ENCODE data around the gene USP48. TPM values are rescaled to one million over a fixed set of nuclear protein-coding genes. Genes with fewer than 3 reads are reported as not detected.
A peak's percentile ranks its signal among the peaks of the same experiment; 100 is the strongest.

USP48 gene
- total RNA-seq, 1 experiment from 2014 or later: 84.8 TPM

DNA sequence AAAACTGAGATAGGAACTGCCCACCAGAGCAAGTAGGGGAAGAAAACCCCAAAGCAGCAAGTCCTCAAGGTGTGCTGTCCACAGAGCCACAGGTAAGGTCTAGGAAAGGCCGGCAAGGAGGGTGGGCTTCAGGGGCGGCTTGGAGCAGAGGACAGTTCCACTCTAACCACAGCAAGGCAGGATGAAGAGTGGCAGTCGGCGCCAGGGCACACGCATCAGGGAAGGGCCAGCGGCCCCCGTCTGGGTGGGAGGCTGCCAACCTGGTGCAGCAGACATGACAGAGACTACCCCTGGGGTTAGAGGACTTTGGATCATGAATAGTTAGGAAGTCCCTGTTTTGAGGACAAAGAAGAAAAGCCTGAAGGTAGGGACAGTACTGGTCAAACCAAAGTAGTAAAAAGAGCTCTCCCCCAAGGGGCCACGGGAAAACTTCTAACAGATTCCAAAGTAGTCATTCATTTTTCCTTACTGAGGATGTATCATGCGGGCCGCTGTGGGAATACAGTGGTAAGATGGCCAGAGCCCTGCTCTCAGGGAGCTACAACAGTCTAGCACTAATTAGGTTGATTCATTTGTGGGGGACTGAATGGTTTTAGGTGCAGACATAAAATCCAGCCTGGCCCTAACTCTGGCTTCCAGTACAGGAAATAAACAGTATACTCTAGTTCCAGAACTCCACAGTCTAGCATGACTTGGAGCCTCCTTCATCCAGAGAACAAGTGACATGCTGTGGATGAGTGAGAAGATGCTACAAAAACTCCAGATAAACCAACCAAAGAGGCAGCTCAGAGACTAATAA lies 110.3 kb downstream of the USP48 start:
- Histone ChIP-seq H3K79me1 (ENCODE audit: insufficient read depth, low read depth, low read length, poor library complexity, severe bottlenecking) (no peaks in the 10 kb centered on the region), H3K4ac (ENCODE audit: low read depth, low read length) (no peak overlapping the region), H2BK5ac (ENCODE audit: insufficient read length, low read length) (no peak overlapping the region), H4K8ac (replicated peaks; ENCODE audit: insufficient read length, low read depth, low read length) (no peak overlapping the region), H2BK15ac (ENCODE audit: low read depth, low read length) (no peak overlapping the region), H3K23me2 (ENCODE audit: insufficient read length, low read depth, low read length, poor library complexity, severe bottlenecking) (peaks cover 14% of the 10 kb centered on the region), H3K27me3 (ENCODE audit: insufficient read depth, low read length) (no peaks in the 10 kb centered on the region; the same call in 1 of the 2 replicates), H2AK5ac (ENCODE audit: insufficient read length, low read length) (no peak overlapping the region), H3K79me2 (ENCODE audit: insufficient read depth, low read length) (no peaks in the 10 kb centered on the region), H3K56ac (ENCODE audit: insufficient read length, low read depth, low read length) (no peak overlapping the region), H2BK120ac (ENCODE audit: low read depth, low read length, poor library complexity, severe bottlenecking) (no peak overlapping the region), H4K20me1 (ENCODE audit: control insufficient read depth, insufficient read depth, insufficient read length) (no peaks in the 10 kb centered on the region), H3K9me3 (ENCODE audit: control insufficient read depth, low read depth, low read length) (no peaks in the 10 kb centered on the region), H3K27ac (ENCODE audit: insufficient read length, low read depth, low read length) (no peak overlapping the region), H3T11ph (ENCODE audit: low read length) (no peak overlapping the region), H2BK12ac (ENCODE audit: insufficient read length, low read depth, low read length) (no peak overlapping the region), H2AFZ (ENCODE audit: low read length) (no peak overlapping the region), H4K5ac (ENCODE audit: insufficient read length, low read depth, low read length) (no peak overlapping the region), H4K91ac (ENCODE audit: insufficient read length, low read depth, low read length) (no peak overlapping the region), H2BK20ac (ENCODE audit: low read depth, low read length, poor library complexity, severe bottlenecking) (no peak overlapping the region), H3K4me2 (ENCODE audit: insufficient read depth, insufficient read length, low read length) (no peak overlapping the region), H3K18ac (ENCODE audit: insufficient read length, low read depth, low read length) (no peak overlapping the region), H3K23ac (ENCODE audit: insufficient read length, low read depth, low read length) (no peak overlapping the region), H3K4me1 (ENCODE audit: insufficient read depth, low read length) (no peaks in the 10 kb centered on the region; the same call in 1 of the 2 replicates), H3K9ac (ENCODE audit: extremely low read depth, insufficient read length, low read length) (no peak overlapping the region), H3K14ac (ENCODE audit: insufficient read depth, low read length) (no peak overlapping the region; the same call in 1 of the 2 replicates)
- DNase-seq: peak; percentile 25
- no peak overlapping the region; a peak in 1 of 5 replicates for H3K4me3 Mint-ChIP-seq
- H3K4me1 Mint-ChIP-seq: peaks cover 31 to 38% of the 10 kb centered on the region in 2 experiments
- no peaks in the 10 kb centered on the region for H3K9me3 Mint-ChIP-seq
- H3K27ac Mint-ChIP-seq: peak overlapping the region; percentile 39 to 65 (median 61); a peak in 3 of 7 replicates
- peaks cover 0 to 3% (median 0%) of the 10 kb centered on the region in 3 experiments; a peak in 1 of 7 replicates for H3K36me3 Mint-ChIP-seq (ENCODE audit: insufficient read depth in 1 of 3, low read depth in 3 of 3)
- WGBS (ENCODE audit: extremely low coverage, insufficient read length, low lambda C conversion rate): no CpG with 5 or more reads among the region's 10 CpGs
- H3K27me3 Mint-ChIP-seq (ENCODE audit: low read depth): peaks cover 19% of the 10 kb centered on the region
- TF ChIP-seq, protein P1, sequence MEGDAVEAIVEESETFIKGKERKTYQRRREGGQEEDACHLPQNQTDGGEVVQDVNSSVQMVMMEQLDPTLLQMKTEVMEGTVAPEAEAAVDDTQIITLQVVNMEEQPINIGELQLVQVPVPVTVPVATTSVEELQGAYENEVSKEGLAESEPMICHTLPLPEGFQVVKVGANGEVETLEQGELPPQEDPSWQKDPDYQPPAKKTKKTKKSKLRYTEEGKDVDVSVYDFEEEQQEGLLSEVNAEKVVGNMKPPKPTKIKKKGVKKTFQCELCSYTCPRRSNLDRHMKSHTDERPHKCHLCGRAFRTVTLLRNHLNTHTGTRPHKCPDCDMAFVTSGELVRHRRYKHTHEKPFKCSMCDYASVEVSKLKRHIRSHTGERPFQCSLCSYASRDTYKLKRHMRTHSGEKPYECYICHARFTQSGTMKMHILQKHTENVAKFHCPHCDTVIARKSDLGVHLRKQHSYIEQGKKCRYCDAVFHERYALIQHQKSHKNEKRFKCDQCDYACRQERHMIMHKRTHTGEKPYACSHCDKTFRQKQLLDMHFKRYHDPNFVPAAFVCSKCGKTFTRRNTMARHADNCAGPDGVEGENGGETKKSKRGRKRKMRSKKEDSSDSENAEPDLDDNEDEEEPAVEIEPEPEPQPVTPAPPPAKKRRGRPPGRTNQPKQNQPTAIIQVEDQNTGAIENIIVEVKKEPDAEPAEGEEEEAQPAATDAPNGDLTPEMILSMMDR (conservative IDR thresholded peaks at IDR 0.05): no peak
